Measurements from ENCODE around the gene ENTR1.
"Not testable (repeated sequence)": the region's sequence is repeated elsewhere in the genome, so short reads cannot be mapped to it uniquely, and the experiment has no call there.

Gene ENTR1

GRCh38 chr9:136439481-136440408 lies 29.3 kb upstream of the ENTR1 start, which contains the start of gene INPP5E:
INPP5E (minus strand) TSS chr9:136439845; CDS start chr9:136439419, 426 bp downstream.
- peak within 1 kb of the TSS; percentile 42 for H3K27ac ChIP-seq

DNA sequence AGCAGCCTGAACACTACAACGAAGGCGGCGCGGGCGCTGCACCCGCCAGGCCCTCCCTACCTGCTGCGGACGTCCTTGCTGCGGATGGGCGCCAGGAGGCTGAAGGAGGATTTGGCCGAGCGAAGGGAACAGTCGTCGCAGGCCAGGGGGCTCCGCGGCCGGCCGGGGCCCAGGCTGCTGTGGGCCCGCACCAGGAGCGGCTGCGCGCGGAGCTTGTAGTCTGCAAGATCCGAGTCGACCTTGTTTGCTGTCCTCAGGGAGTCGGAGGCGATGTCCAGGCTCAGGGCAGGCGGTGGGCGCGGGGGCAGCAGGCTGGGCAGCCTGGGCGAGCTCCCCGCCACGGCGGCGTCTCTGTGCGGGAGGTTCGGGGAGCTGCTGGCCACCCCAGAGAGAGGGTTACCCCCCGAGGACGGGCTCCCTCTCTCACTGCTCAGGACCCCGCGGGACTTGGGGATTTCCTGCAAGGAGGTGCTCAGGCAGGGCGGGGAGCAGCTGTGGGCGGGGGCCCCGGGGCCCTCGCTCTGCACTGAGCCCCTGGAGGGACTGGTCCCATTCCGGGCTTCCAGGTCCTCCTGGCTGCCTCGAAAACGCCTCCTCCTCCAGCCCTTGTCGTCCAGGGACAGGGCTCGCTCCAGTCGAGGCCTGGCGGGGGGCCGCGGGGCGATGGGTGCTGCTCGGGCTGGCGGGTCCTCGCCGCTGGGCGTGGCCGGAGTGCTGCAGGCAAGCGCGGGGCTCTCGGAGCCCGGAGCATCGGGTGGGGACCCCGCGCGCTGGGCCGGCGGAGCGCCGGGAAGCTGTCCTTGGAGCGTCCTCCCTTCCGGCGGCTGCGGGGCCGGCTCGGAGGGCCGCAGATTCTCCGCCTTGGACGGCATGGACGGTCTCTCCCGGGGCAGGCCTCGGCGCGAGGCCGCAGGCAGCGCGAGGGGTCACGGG lies 28.4 kb upstream of the ENTR1 start:
- H3K27ac ChIP-seq: peak overlapping the region; percentile 42
- no peak for DNase-seq (ENCODE audit: low read depth, low spot score)

More at GRCh38 chr9:136439481-136440408, 29.3 kb upstream of the ENTR1 start, which contains the start of gene INPP5E:
- DNase-seq (ENCODE audit: low read depth, low spot score): no peak

- no peak for DNase-seq (ENCODE audit: low read depth, low spot score)
- no peak overlapping the region for H3K27ac ChIP-seq
Observed at GRCh38 chr9:136437839-136438547, 27.6 kb upstream of the ENTR1 start.

- H3K27ac ChIP-seq: no peak overlapping the region
- DNase-seq (ENCODE audit: low read depth, low spot score): no peak
Observed at GRCh38 chr9:136437430-136437829, 27.0 kb upstream of the ENTR1 start.

- no peak overlapping the region for H3K27ac ChIP-seq
Observed at GRCh38 chr9:136436055-136436634, 25.7 kb upstream of the ENTR1 start.

DNA sequence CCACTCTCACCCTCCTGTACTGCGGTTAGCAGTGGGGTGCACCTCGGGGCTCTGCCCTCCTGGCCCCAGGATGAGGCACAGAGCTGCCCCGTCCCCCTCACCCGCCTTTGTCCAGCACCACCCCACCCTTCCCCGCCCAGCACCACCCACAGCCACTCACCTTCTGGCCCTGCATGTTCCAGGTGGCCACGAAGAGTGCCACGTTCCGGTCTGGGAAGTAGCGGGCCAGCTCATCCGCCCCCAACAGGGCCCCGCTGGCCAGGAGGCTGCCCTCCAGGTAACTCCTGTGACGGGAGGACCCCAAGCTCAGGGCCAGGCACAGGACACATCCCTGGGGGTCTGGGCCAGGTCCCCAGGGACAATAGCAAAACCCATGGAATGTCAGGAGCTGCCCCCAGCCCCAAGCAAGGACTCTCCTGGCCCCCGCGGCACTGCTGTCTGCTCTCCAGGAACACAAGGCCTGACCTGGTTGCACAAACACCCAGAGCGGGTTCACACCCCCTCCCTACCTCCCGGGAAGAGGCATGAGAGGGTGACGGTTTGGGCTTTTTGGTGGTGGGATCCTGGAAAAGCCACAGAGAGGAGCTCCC lies 24.3 kb upstream of the ENTR1 start:
- DNase-seq (ENCODE audit: low read depth, low spot score): no peak
- no peak overlapping the region for H3K27ac ChIP-seq

More at GRCh38 chr9:136436055-136436634, 25.7 kb upstream of the ENTR1 start:
- DNase-seq (ENCODE audit: low read depth, low spot score): no peak

GRCh38 chr9:136433849-136434579 lies 23.6 kb upstream of the ENTR1 start:
- no peak overlapping the region for H3K27ac ChIP-seq
- no peak for DNase-seq (ENCODE audit: low read depth, low spot score)

- H3K27ac ChIP-seq: no peak overlapping the region
- DNase-seq (ENCODE audit: low read depth, low spot score): no peak
Observed at GRCh38 chr9:136433043-136433715, 22.8 kb upstream of the ENTR1 start.

DNA sequence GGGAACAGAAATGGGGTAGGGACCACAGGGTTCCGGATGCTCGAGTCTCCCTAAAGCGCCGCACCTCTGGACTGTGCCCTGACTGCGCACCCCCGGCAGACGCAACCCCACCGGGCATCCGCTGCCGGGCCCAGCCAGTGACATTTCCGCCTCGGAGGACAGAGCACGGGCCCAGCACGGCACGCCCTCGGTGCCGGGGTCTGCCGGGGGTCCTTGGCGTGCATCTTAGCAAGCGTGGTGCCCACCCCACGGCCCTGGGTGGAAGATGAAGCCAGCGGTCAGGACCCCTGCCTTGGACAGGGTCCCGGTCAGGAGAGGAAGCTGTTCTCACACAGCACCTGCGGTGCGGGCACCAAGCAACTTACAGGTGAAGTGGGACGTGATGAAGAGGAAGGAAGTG lies 22.2 kb upstream of the ENTR1 start:
- H3K27ac ChIP-seq: no peak overlapping the region
- DNase-seq (ENCODE audit: low read depth, low spot score): no peak

DNA sequence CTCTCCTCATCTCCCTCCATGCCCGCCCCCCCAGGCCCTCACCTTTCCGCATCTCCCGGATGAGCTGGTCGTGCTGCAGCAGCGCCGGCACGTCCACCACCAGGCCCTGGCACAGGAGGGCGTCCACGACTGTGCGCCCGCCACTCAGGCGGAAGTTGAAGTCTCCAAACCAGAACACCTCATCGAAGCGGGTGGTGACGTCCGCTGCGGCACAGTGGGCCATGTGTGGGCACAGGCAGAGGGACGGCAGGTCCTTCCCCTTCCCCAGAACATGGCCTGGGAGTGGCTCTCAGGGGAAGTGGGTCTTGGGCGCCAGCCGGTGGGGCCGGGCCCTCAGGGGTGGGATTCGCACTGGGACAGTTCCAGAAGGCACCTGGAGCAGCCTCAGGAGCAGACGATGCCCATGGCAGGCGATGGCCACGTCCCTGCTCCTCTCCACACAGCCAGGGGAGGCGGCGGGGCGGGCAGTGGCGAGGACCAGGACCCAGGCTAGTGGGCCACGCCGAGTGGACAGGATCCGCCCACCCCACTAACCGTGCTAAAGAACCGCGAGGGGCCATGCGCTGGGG lies 21.5 kb upstream of the ENTR1 start:
- no peak overlapping the region for H3K27ac ChIP-seq
- DNase-seq (ENCODE audit: low read depth, low spot score): no peak

DNA sequence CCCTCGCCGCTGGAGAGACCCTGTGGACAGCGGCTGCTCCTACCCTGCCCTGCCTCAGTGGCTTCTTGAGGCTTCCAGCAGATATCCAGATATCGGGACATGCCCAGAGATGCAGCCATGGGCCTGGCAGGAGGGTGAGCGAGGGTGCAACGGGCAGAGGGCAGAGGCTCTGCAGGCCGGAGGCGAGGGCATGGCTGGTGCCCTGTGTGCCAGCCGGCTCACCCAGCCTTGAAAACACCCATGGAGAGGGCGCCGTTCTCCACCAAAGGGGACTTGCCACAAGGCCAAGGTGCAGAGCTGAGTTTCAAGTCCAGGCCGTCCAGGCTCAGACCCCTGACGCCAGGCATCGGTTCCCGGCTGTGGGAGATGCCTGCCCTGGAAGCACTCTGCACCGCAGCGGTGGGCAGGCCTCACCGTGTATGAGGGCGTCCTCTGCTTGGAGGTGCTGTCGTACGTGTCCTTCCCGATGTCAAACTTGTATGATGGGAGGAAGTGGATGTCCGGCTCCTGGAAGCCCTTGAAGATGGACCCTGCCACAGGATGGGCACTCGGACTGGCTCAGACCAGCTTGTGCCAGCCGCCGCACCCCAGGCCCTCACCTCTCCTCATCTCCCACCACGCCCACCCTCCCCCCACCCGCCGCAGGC lies 20.3 kb upstream of the ENTR1 start:
- no peak overlapping the region for H3K27ac ChIP-seq

DNA sequence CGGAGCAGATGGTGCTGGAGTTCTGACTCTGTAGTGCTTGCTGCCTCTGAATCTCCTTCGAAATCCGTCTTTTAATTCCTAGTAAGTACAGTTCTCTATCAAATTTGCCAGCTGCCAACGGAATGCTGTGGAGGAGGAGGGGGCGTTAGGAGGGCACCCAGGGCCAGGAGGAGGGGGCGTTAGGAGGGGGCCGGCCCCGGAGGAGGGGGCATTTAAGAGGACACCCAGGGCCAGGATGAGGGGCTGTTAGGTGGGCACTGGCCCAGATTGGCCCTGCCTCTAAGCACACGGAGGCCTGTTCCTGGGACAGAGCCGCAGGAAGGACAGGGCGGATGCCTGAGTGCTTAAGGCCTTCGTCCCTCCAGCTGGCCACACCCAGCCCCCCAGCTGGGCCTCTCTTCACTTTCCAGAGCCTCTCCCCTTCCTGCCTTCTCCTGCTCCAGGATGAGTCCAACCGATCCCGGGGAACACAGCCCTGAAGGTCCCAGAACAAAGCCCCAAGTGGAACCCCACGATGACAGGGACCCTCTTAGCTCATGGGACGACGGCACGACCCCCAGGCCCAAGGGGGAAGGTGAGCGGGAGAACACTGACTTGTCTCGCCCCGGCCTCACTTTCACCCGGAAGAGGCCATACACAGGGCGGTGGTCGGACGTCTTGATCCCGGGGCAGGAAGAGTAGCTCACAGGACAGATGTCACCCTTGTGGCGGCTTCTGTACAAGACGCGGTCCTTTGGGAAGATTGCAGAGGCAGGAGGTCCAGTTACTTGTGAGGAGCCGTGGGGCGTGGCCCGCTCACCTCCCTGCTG lies 19.5 kb upstream of the ENTR1 start:
- no peak for DNase-seq (ENCODE audit: low read depth, low spot score)
- no peak overlapping the region for H3K27ac ChIP-seq

More for the DNA sequence above, 20.3 kb upstream of the ENTR1 start:
- no peak for DNase-seq (ENCODE audit: low read depth, low spot score)

GRCh38 chr9:136429075-136429628 lies 18.7 kb upstream of the ENTR1 start:
- DNase-seq (ENCODE audit: low read depth, low spot score): no peak
- no peak overlapping the region for H3K27ac ChIP-seq

DNA sequence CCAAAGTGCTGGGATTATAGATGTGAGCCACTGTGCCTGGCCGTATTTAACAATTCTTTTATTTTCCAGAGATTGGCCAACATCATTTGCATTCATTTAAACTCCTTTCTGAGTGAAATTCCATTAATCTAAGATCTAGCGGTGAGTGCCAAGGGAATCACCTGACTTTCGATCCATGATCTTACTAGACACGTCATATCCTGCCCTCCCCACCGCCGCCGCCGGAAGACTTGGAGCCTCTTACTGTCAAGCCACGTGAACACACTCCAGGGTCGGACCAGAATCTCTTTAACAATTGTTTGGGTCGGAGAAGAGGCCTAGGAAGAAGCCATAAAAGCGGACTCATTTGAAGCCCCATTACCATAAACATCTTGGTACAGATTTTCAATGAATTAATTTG lies 16.4 kb upstream of the ENTR1 start:
- no peak for DNase-seq (ENCODE audit: low read depth, low spot score)
- H3K27ac ChIP-seq: no peak overlapping the region

DNA sequence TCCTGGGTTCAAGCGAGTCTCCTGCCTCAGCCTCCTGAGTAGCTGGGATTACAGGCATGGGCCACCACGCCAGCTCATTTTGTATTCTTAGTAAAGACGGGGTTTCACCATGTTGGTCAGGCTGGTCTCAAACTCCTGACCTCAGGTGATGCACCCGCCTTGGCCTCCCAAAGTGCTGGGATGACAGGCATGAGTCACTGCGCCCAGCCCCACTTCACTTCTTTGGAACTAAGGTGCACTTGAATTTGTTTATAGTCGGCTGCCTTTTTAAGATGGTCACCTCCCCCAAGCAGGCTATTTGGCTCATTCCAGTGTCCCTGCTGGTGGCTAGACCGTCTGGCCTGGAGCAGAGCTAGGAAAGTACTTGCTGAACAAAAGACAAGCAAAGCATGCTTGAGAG lies 15.0 kb upstream of the ENTR1 start:
- DNase-seq (ENCODE audit: low read depth, low spot score); H3K27ac ChIP-seq: not testable (repeated sequence)

DNA sequence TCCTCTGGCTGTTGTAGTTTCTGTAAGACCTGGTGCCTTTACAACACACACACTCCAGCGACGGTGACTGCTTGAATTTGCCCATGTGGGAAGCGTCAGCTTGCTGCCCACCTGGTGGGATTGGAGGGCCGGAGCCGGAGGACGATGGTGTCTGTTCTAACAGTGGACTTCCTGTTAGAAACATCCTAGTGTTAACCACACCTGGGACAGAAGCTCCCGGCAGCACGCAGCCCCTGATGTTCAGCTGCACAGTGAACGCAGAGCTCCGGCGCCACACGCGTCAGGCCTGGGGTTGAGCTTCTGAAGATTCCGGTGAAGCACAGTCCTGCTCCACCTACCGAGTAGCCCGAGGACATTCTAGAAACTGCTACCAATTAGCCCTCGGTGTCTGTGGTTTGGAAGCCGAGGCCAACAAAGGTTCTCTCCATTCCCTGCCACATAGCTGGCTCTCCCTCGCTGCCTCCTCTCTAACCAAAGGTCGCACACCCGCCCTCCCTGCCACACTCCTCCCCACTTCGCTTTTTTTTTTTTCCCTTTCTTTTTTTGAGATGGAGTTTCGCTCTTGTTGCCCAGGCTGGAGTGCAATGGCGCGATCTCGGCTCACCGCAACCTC lies 14.4 kb upstream of the ENTR1 start:
- DNase-seq (ENCODE audit: low read depth, low spot score): no peak
- H3K27ac ChIP-seq: no peak overlapping the region

All from epithelial cell of prostate (primary cell).